ENCODE results near the gene MICALL1. TPM values are rescaled to one million over a fixed set of nuclear protein-coding genes. Genes with fewer than 3 reads are reported as not detected.

Gene MICALL1
- 36.4 and 52.7 TPM in 2 replicates for total RNA-seq

GRCh38 chr22:37905534-37906363, at the start of gene MICALL1:
MICALL1 (plus strand) TSS chr22:37906297; CDS start chr22:37906423, 126 bp downstream.
- DNase-seq: peak; percentile 75

DNA sequence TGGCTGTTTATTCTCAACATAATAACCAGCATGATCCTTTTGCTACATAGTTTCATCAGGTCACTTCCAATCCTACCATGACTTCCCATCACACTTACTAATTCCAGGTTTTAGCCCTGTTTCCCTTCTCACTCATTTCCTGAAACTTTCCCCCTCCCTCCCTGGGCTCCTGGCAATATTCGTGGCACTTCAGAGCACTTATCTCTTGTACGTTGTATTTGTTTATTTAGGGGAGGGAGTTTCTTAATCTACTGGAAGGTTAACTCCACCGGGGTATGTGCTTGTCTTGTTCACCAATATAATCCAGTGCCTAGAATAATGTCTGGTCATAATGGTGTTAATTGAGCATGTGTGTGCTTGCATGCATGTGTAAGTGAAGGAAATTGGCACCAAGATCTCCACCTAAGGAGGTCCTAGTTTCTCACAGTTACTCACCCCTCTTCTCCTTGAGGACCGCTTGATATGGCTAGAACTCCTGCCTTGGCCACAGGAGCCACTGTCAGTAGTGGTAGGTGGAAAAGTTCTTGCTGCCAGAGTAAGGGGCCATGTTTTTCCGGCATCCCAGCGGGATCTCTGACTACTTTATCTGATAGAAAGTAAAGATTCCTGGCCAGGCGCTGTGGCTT, 45.2 kb upstream of the MICALL1 start:
- DNase-seq: no peak

DNA sequence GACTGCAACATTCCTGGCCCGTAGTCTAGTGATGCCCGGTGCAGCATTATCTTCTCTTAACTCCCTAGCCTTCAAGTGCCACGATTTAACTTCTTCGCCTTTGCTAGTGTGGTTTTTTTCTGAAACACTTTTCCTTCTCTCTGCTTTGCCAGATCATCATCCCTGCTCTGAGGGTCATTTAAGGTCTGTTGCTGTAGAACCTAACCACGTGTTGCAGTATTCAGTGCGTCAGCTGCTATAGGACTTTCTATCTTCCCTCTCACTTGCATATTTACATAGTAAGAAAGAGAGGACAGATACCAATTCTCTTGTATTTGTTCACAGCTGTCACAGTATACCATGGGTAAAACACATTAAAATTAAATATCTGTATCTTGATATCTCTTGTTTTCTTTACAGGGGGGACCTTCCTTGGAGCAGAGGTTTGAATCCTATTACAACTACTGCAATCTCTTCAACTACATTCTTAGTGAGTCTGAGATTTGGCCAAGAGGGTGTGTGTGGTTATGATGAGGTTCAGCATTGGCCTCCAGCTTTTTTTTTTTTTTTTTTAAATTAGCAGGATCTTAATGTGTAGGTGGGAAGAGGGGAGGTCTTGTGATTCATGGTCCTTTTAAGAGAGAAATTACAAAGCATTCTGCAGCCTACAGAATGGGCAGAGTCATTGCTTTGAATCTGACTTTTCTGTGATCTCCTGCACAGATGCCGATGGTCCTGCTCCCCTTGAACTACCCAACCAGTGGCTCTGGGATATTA, 43.3 kb upstream of the MICALL1 start:
- no peak for DNase-seq

DNA sequence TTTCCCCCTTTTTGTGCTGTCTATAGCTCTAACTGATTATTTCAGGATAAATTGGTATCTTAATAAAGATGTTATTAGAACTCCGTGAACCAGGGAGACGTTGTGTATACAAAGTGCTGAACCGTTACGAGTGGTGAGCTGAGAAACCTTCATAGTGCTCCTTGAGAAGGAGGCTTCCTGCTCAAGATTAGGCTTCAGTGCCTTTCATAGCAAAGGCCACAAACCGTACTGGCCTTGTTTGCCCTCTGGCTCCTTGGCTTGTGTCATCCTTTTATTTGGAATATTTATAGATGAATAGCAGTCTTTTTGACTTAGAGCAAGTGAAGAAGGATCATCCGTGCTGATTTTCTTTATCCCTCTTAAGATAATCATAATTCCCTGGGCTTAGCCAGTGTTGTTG, 40.6 kb upstream of the MICALL1 start:
- no peak for DNase-seq

DNA sequence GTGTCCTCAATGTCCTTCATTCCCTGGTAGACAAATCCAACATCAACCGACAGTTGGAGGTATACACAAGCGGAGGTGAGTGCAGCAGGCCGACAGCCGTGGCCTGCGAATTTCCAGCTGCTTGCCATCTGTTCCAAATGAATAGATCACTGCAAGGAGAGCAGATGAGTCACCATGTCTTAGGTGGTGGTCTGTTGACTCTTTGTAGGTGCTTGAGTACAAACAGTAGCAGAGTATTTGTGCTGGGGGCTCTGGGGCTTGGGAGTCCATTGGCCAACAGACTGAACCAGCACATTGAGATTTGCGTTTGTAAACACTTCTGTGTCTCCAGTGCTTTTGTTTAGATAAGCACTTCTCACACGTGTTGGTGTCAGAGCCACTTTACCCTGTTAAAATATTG, 35.8 kb upstream of the MICALL1 start:
- no peak for DNase-seq

GRCh38 chr22:37880668-37881440, 25.2 kb upstream of the MICALL1 start:
- peak; percentile 79 for DNase-seq

GRCh38 chr22:37884420-37884819, 21.7 kb upstream of the MICALL1 start:
- no peak for DNase-seq

DNA sequence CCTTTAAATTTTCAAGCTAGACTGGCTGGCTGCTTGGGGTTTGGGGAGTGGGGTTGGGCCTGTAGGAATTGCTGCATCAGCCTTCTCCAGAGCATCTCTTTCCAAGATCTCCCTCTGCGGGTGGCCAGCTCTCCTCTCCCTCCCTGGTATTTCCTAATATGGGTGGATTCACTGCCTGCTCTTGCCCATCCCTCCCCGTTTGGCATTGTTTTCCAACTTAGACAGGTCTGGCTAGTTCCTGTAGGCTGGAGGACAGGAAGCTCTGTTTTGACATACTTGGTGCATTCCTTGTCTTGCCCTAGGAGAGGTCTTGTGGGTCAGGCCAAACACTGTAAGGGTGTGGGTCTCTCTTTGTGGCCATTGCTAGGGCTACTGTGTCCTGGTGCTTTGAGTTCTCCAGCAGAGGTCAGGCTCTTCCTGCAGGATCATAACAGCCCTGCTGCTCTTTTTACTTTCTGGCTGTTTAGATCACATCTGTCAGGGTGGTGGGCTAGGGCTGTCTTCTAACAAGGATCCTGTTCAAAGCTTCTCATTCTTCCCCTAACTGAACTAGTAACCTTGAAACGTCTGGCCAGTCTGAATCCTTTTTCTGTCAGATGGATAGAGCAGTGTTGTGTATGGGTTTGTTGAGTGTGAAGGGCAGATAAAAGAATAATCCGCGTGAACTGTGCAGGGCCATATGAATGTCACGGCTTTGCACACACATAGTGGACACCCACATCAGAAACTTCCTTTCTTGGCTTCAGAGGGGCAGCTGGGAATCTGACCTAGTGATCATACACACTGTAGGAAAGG, 18.3 kb upstream of the MICALL1 start:
- peak; percentile 86 for DNase-seq

- no peak for DNase-seq
These were observed 14.2 kb upstream of the MICALL1 start for GRCh38 chr22:37891926-37892325.

- no peak for DNase-seq
These were observed 13.3 kb upstream of the MICALL1 start for GRCh38 chr22:37892566-37893335.

DNA sequence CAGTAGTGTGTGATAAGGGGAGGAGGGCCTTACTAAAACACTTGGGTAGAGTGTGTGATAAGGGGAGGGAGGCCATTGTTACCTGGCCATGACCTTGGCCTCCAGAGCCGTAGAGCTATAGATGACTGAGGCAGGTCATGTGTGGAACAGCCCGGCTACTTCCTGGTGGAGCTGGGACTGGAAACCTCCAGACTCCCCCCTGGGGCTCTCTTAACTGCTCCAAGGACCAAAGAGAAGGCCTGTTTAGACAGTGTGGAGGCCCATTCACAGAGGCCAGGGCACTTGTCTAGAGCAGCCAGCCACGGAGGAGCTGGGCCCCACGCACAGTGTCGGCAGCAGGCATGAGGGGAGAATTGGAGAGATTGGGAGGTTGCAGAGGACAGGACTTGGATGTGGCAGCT, 12.5 kb upstream of the MICALL1 start:
- no peak for DNase-seq

DNA sequence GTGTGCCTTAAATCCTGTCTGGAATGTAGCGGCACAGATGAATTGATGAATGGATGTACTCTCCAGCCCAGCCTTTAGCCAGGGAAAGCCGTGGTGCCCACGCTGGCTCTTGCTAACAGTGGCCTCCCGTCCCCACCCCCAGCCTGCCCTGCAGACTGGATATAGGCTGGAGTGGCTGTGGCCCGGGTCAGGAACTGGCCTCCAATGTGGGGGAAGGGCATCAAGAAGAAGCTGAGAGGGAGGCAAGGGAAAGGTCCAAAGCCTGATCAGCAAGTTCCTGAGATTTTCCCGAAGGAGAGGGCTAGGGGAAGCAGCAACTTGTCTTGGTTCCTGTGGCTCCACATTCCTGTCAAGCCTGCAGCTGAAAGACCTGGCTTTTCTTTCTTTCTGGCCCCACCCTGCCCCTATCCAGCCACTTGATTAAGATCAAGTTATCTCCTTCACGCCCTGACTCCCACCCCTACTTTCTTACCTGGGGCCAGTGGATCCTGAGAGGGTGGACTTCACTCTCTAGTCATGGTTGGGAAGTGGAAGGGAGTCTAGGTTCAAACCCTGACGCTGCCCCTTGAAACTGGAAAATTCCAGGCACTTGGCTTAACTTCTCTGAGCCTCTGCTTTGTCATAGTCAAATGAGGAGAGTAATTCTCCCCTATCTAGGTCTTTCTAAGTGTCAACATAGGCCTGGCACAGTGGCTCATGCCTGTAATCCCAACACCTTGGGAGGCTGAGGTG, 11.0 kb upstream of the MICALL1 start:
- no peak for DNase-seq

- peak; percentile 65 for DNase-seq
These were observed 9.9 kb upstream of the MICALL1 start for GRCh38 chr22:37896181-37896592.

DNA sequence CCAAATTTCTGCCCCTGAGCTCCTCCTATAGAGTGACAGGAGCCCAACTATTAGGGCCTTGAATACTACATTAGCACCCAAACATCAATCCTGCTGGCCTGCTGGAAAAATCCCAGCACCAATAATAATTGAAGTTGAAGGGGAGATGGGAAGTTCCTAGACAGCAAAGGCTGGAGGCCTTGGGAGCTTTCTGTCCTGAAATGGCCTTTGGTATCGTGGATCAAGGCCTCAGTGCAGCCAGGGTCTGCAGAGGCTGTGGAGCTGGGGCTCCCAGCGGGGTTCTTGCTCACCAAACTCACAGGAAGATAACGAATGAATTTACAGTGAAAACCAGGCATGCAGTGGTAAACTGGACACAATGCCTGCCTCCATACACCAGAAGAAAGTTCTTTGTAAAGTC, 9.2 kb upstream of the MICALL1 start:
- no peak for DNase-seq

GRCh38 chr22:37897807-37898206, 8.3 kb upstream of the MICALL1 start:
- DNase-seq: no peak

GRCh38 chr22:37898441-37899181, 7.5 kb upstream of the MICALL1 start:
- no peak for DNase-seq

- peak; percentile 95 for DNase-seq
These were observed 1.2 kb upstream of the MICALL1 start for GRCh38 chr22:37904572-37905533.

DNA sequence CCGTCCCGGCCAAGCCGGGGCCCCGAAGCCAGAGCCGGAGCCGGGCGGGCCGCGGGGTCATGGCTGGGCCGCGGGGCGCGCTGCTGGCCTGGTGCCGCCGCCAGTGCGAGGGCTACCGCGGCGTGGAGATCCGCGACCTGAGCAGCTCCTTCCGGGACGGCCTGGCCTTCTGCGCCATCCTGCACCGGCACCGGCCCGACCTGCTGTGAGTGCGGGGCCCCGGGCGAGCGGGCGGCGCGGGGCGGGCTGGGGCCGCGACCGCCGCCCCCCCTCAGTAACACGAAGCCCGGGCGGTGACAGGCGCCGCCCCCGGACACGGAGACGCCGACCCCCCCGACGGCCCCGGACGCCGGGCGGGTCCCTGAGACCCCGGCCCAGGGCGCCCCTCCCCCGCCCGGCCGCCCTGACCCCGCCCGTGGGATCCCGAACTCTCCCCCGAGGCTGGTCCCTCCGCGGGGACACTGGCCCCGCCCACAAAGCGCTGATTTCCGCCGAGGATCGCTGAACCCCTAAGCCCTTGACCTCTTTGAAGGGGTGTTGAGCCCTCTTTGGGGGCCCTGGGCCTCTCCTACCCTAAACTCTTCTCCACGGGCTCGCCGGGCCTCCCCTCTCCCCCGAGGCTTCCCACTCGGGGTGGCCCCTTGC, 389 bp downstream of the MICALL1 start:
- DNase-seq: no peak
